K562 (cell line): ENCODE data around the gene USF2. TPM values are rescaled to one million over a fixed set of nuclear protein-coding genes. Genes with fewer than 3 reads are reported as not detected.
"Not testable (repeated sequence)": the region's sequence is repeated elsewhere in the genome, so short reads cannot be mapped to it uniquely, and the experiment has no call there.

Experiments used
- ATAC-seq: fragments of 200-7000 bp; cut with Tn5 transposase; 3 replicates; pipeline ENCODE4 v1.9.1; 2020; ENCODE audit warnings: moderate library complexity
- BruUV-seq: library from RNA; stranded (reverse); fragments of 400-500 nt; replicated peaks from 2 replicates; lab custom pipeline; 2021; lab: Mats Ljungman, UMichigan
- CTCF ChIA-PET: fragments of 300-600 bp; formaldehyde crosslinking; extraction: SDS; loops from one replicate; lab custom pipeline; 2021; ENCODE audit warnings: low intra/inter-chr PET ratio; lab: Yijun Ruan, JAX
- POLR2A ChIA-PET: fragments of 300-600, 350-650 bp; sonication (Branson Sonifier 250); formaldehyde crosslinking; extraction: SDS; loops from one replicate; lab custom pipeline; 2021; ENCODE audit warnings: antibody characterized with exemption, inconsistent platforms; lab: Yijun Ruan, JAX
- DNase-seq, 4 experiments: peaks; one replicate each; pipeline versions ENCODE4 v3.0.0 to v3.0.0-alpha.2; 2011 to 2018; ENCODE audit warnings: low spot score in 3 of 4, mixed read lengths in 3 of 4; ENCODE audit errors: extremely low read depth in 1 of 4
- FAIRE-seq: peaks from 2 replicates; lab custom pipeline; 2011; peaks lifted over from hg19 to GRCh38; lab: Jason Lieb, UNC
- H2AFZ ChIP-seq: 2 replicates; pipeline ENCODE4 v1.6.0; 2011; ENCODE audit warnings: low read depth, low read length, control low read depth, inconsistent platforms
- H3K27ac ChIP-seq: fragments of 200-600 bp; 3 replicates; pipeline ENCODE4 v1.8.0; 2011; ENCODE audit warnings: low read depth, mild to moderate bottlenecking, control low read depth, inconsistent platforms, low read length, moderate library complexity, mixed read lengths; ENCODE audit errors: extremely low read depth
- H3K27me3 ChIP-seq, 2 experiments: fragments of 300-600 bp in 1 of 2; 2 replicates in 1 of 2; 3 replicates in 1 of 2; pipeline versions ENCODE4 v1.6.0 to v1.8.0; 2011; ENCODE audit warnings: inconsistent platforms in 2 of 2, low read length in 2 of 2, mild to moderate bottlenecking in 1 of 2, mixed read lengths in 1 of 2, moderate library complexity in 1 of 2; ENCODE audit not compliant: control insufficient read depth in 2 of 2, insufficient read depth in 2 of 2
- H3K36me3 ChIP-seq: fragments of 300-600 bp; 3 replicates; pipeline ENCODE4 v1.8.0; 2011; ENCODE audit warnings: mild to moderate bottlenecking, low read length, inconsistent platforms; ENCODE audit not compliant: control insufficient read depth, insufficient read depth
- H3K4me1 ChIP-seq, 2 experiments: fragments of 200-600 bp in 1 of 2; replicated peaks in 1 of 2; 2 replicates in 1 of 2; 3 replicates in 1 of 2; pipeline versions ENCODE4 v1.5.1 to v1.8.0; 2011; ENCODE audit warnings: inconsistent platforms in 2 of 2, low read length in 2 of 2, mild to moderate bottlenecking in 1 of 2, mixed read lengths in 1 of 2, moderate library complexity in 1 of 2; ENCODE audit not compliant: control insufficient read depth in 2 of 2, insufficient read depth in 2 of 2
- H3K4me2 ChIP-seq: 2 replicates; pipeline ENCODE4 v1.6.1; 2011; ENCODE audit warnings: low read length, control low read depth, inconsistent platforms, mixed read lengths; ENCODE audit not compliant: insufficient read depth
- H3K4me3 ChIP-seq: fragments of 200-600 bp; sonication (generic), shearing (Covaris generic); 2 replicates; pipeline ENCODE4 v1.5.1; 2016; ENCODE audit warnings: control low read depth, inconsistent platforms
- H3K79me2 ChIP-seq: fragments of 200-600 bp; 3 replicates; pipeline ENCODE4 v1.8.0; 2011; ENCODE audit warnings: low read length, inconsistent platforms; ENCODE audit not compliant: control insufficient read depth, insufficient read depth
- H3K9ac ChIP-seq, 2 experiments: 2 replicates each; pipeline versions ENCODE4 v1.6.0 to v1.6.1; 2011; ENCODE audit warnings: low read depth in 2 of 2, low read length in 2 of 2, control low read depth in 1 of 2, inconsistent platforms in 1 of 2, mild to moderate bottlenecking in 1 of 2, mixed read lengths in 1 of 2; ENCODE audit not compliant: insufficient read depth in 1 of 2
- H3K9me1 ChIP-seq: one replicate; pipeline ENCODE4 v1.6.0; 2011; ENCODE audit warnings: inconsistent platforms, mild to moderate bottlenecking, low read length, moderate library complexity; ENCODE audit not compliant: control insufficient read depth, insufficient read depth
- H3K9me3 ChIP-seq: replicated peaks from 2 replicates; pipeline ENCODE4 v1.5.1; 2011; ENCODE audit warnings: low read depth, low read length, inconsistent platforms; ENCODE audit not compliant: control insufficient read depth, insufficient read depth
- H4K20me1 ChIP-seq: replicated peaks from 2 replicates; pipeline ENCODE4 v1.6.1; 2011; ENCODE audit warnings: low read length, inconsistent platforms, mixed read lengths; ENCODE audit not compliant: control insufficient read depth, insufficient read depth
- BCOR ChIP-seq: fragments of 450-650 bp; IDR thresholded peaks from 2 replicates; pipeline ENCODE4 v1.6.1; 2016
- GMEB1 ChIP-seq: fragments of 250-450 bp; sonication (Bioruptor Pico); IDR thresholded peaks from 2 replicates; pipeline ENCODE4 v1.4.0; 2020; ENCODE audit warnings: mild to moderate bottlenecking
- KDM1A ChIP-seq, 2 experiments: fragments of 450-650 bp; IDR thresholded peaks; 2 replicates each; pipeline ENCODE4 v1.6.1; 2016; ENCODE audit warnings: mild to moderate bottlenecking in 2 of 2
- KLF16 ChIP-seq: IDR thresholded peaks from 2 replicates; pipeline ENCODE4 v1.6.1; 2016; ENCODE audit warnings: antibody characterized with exemption
- ZNF146 ChIP-seq: IDR thresholded peaks from one replicate; pipeline ENCODE4 v1.6.1; 2018; ENCODE audit warnings: missing compliant biosample characterization; ENCODE audit not compliant: unreplicated experiment
- ZNF57 ChIP-seq: fragments of 450-650 bp; formaldehyde crosslinking; IDR thresholded peaks from 2 replicates; pipeline ENCODE4 v1.4.0; 2020; ENCODE audit warnings: mild to moderate bottlenecking, moderate library complexity
- ZNF583 ChIP-seq: fragments of 250-450 bp; sonication (Bioruptor Pico); IDR thresholded peaks from 2 replicates; pipeline ENCODE4 v1.4.0; 2020
- ZNF717 ChIP-seq: fragments of 250-450 bp; sonication (Bioruptor Pico); IDR thresholded peaks from 2 replicates; pipeline ENCODE4 v1.5.0; 2021
- WGBS: fragments of 100-300 bp; shearing (Covaris generic); methylation state at CpG from one replicate; pipeline ENCODE4 v1.1.6; 2016; ENCODE audit warnings: low coverage, mixed read lengths; ENCODE audit not compliant: insufficient coverage; ENCODE audit errors: missing lambda C conversion rate; 5-methylcytosine and 5-hydroxymethylcytosine counted together
- in situ Hi-C: fragments of 300-500 bp; cut with MboI; formaldehyde crosslinking; loops from 4 replicates; pipeline ENCODE4 v1.15.0; 2018; ENCODE audit warnings: inconsistent platforms, mixed read lengths
- intact Hi-C: fragments of 100-400 bp; cut with micrococcal nuclease; formaldehyde crosslinking; loops from 2 replicates; pipeline ENCODE4 v1.14.2; 2022
- polyA plus RNA-seq, 8 experiments: library from polyadenylated mRNA; depleted of rRNA in 4 of 8; stranded (reverse) in 5 of 8; unstranded in 3 of 8; fragments of >200 nt; fragmentation: Nextera tagmentation in 2 of 8; fragmentation: Illumina TruSeq in 1 of 8; extraction: Ambion mirVana in 2 of 8; extraction: Trizol in 1 of 8; gene quantifications; 2 replicates each; pipeline versions ENCODE4 v1.2.1 to v1.2.3, GENCODE V29; 2011 to 2014; ENCODE audit warnings: inconsistent platforms in 1 of 8, missing spikeins in 1 of 8
- total RNA-seq, 7 experiments: library from RNA; depleted of rRNA in 6 of 7; stranded (reverse); fragments of >200 nt in 6 of 7; fragmentation: Illumina TruSeq in 2 of 7; extraction: Trizol in 2 of 7; gene quantifications; 2 replicates each; pipeline versions ENCODE4 v1.2.1 to v1.2.3, GENCODE V29; 2011 to 2021; ENCODE audit warnings: low replicate concordance in 1 of 7

The USF2 gene
- total and polyA plus RNA-seq, 9 of the 15 experiments (the other 6 are each of a cell fraction or from before 2014, with no cell fraction given): 0.27 to 93.7 (median 58.4) TPM

GRCh38 chr19:35239597-35239996 is 29.2 kb upstream of the USF2 start:
- H3K9me1 ChIP-seq, H3K9me3 ChIP-seq, in situ Hi-C loops, H2AFZ ChIP-seq, H3K9ac ChIP-seq, DNase-seq, H3K4me1 ChIP-seq, H3K27me3 ChIP-seq, intact Hi-C loops, CTCF ChIA-PET, H3K4me2 ChIP-seq, ATAC-seq, H4K20me1 ChIP-seq, H3K79me2 ChIP-seq, BruUV-seq, H3K27ac ChIP-seq, H3K36me3 ChIP-seq, H3K4me3 ChIP-seq, FAIRE-seq: not testable (repeated sequence)
- POLR2A ChIA-PET: interaction anchor here (0.6 to 0.7 kb wide), 2 partner anchors 64 to 471 kb away, joined by 3 read pairs; no protein-coding TSS in a partner anchor
- 19% methylated on average over 1 of the region's 1 CpG for WGBS
- TF ChIP-seq KDM1A (IDR thresholded peaks at IDR 0.05): 0 out of 4 replicates have a peak, but pooled peaks of 1 of the 2 experiments have one; percentile 16
- peak; percentile 86 for TF ChIP-seq ZNF146 (CRISPR knock-in tag)
- TF ChIP-seq BCOR: peak; percentile 59; the same call in 1 of the 2 replicates

- H3K4me2 ChIP-seq: no peak overlapping the region
- 13% methylated on average over 1 of the region's 1 CpG for WGBS
- ChIA-PET CTCF (no interaction called here), POLR2A (interaction anchor here (0.6 to 1.0 kb wide), 2 partner anchors 17 to 471 kb away, joined by 3 read pairs; no protein-coding TSS in a partner anchor)
- no peaks in the 10 kb centered on the region for H3K36me3 ChIP-seq
- no peak overlapping the region for H3K27ac ChIP-seq
- H3K9me1 ChIP-seq: no peaks in the 10 kb centered on the region
- in situ Hi-C loops (no loop called here), intact Hi-C loops (no loop called here)
- H2AFZ ChIP-seq: no peak overlapping the region
- ATAC-seq (no peak), DNase-seq (no peak), FAIRE-seq (no peak)
- H3K79me2 ChIP-seq: no peaks in the 10 kb centered on the region
- no peaks in the 10 kb centered on the region for H3K27me3 ChIP-seq
- H3K9ac ChIP-seq: no peak overlapping the region
- no peaks in the 10 kb centered on the region; the same call in 1 of the 2 replicates for H3K9me3 ChIP-seq
- no TSS peak for BruUV-seq
- H4K20me1 ChIP-seq: no peaks in the 10 kb centered on the region
- TF ChIP-seq GMEB1 (CRISPR knock-in tag): no peak
- no peak for TF ChIP-seq KLF16
- TF ChIP-seq ZNF583 (CRISPR knock-in tag): no peak
- TF ChIP-seq ZNF57 (CRISPR knock-in tag): no peak
- TF ChIP-seq ZNF717 (CRISPR knock-in tag): no peak
- TF ChIP-seq, all 486 proteins: peak for 0
- Histone ChIP-seq H3K4me3 (no peak overlapping the region), H3K4me1 (no peaks in the 10 kb centered on the region)
These were observed 28.4 kb upstream of the USF2 start for GRCh38 chr19:35240327-35240726.
